Left forelimb (tissue), 1 donor: Measurements from ENCODE around the gene AGRP.

Source experiments
- DNase-seq: peaks from one replicate; pipeline ENCODE4 v3.0.0-alpha.2; 2018; ENCODE audit warnings: low spot score

Gene AGRP

DNA sequence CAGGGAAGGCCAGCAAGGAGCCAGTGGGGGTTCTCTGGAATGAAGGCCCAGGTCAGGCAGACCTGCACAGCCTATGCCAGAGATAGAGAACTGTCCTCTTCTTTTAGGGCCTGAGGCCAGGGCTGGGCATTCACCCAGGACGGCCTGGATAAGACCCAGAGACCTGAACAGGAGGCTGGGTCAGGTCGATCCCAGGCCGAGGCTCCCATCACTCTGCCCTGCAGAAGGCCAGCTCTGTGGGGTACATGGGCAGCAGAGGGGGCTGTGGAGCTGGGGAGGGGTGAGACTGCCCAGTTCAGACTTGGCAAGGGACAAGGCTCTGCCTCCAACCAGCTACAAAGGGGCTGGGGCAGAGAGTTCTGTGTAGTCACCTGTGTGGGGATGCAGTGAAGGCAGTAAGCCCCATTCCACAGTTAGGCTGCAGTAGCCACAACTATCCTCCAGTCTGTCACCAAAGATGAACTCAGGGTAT is 37.9 kb downstream of the AGRP start:
- DNase-seq = no peak

DNA sequence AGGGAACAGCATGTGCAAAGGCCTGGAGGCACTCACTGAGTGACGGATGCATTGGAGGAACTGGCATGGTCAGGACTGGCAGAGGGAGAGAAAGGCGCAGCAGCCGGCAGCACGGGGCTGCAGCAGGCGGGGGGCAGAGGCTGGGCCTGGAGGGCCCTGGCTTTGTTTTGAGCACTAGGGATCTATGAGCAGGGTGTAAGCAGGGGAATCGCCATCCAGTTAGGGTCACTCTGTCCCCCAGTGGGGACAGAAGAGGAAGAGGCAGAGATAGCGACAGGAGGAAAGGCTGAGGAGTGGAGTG is 38.3 kb downstream of the AGRP start:
- DNase-seq = no peak

DNA sequence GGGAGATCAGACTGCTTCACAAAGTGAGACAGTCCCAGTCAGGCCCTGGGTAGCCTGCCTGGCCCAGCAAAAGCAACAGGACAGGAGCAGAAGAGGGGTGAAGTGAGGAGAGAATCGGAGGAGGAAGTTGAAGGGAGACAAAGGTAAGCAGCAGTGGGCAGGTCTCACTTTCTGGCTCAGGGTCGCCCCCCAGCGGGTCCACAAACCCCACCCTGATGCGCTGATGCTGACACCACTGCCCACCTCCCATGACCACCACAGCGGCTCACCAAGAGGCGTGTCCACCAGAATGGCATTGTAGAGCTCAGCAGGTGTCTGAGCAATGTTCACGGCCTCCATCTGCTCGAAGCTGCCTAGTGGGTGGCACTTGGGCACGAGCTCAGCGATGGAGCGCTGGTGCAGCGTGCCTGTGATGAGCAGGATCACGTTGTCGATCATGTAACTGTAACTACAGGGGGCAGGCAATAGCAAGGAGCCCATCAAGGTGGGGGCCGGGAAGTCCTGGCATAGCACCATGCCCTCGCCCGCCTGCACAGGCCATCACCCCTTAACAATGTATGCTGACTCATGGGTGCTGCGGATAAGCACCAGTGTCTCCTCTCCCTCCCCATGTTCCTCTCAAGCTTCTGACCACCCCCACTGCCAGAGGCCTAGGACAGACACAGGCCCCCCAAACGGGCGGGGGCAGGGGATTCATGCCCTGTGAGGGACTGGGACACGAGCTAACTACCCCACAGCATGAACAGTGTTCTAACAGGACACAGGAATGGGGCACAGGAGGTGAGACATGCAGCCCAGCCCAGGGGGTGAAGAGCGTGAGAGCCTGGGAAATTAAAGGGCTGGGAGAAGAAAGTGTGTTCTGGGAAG is 38.9 kb downstream of the AGRP start:
- DNase-seq = no peak

DNA sequence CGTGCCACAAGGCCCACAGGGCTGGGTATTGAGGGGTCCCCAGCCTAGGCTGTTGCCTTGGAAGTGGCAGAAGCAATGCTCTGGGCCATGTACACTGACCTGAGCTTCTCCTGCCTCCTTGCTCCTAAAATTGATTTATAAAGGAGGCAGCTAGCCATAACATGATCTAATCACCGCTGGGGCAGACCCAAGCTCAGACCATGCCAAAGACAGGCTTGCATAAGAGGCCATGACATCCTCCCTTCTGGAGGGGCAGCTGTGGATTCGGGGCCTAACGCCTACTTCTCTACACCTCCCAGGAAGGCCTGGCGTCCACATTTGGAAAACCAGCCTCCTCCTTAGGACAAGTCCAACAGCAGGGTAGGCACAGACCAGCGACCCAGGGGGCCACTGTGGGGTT is 40.1 kb downstream of the AGRP start:
- DNase-seq = no peak

DNA sequence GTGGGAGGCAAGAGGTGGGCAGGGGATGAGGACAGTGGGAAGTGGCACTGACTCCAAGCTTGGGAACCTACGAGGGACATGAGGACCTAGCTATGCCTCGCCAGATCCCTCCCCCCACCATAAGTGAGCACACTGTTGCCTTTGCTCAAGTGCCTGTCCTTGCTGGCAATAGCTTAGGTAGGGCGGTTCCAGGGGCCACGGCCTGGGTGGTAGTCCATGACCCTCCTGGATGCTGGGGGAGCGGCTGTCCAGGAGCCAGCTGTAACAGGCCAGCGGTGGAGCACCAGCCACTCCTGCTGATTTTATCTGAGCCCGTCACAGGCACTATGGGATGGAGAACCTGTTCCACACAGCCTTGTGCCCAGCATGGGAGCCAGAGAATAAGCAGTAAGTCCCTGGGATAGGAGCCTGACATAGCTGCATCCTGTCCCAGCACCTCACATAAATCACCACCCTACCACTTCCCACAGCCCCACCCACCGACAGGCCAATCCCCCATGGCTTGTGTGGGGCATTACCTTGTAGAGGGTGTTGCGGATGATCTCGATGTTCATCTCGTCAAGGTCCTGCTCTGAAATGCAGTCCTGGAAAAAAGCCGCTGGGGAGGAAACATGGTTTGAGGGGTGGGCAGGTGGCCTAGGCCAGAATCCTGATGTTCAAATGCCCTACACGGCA is 40.6 kb downstream of the AGRP start:
- no peak for DNase-seq

DNA sequence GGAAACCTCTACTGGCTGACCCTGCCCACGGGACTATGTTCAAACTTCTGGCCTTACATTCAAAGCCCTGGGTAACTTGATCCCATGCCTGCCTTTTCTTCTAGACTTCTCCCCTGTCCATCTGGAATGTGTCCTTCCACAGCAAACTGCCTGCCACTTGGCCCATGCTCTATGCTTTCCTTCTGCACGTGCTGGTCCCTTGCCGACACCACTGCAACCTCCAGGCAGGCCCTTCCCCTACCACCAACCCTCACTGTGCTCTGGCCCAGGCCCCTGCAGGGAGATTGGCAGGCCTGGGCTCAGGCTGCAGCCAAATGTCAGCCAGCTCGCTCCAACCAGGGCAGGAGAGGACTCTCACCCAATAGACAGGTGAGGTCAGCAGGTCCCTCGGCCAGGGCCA is 41.4 kb downstream of the AGRP start:
- DNase-seq = no peak

DNA sequence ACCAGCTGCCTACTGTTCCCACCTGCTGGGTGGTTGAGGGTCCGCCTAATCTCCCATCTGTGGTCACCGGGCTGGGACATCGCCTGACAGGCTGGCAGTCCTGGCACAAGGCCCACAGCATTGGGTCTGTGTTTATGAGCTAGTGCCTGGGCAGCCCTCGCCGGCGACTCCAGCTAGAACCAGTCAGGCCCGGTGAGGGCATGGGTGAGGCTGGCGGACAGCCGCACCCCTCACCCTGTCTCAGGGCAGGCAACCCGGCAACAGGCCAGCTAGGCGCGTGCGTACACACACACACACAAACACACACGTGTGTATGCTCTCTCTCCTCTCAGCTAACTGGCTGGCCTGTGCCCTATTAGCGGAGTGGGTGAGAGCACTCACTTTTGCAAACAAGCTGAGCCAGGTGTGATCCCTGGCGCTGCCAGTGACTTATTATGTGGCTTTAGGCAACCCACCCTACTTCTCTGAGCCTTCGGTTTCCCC is 42.0 kb downstream of the AGRP start:
- DNase-seq = no peak

DNA sequence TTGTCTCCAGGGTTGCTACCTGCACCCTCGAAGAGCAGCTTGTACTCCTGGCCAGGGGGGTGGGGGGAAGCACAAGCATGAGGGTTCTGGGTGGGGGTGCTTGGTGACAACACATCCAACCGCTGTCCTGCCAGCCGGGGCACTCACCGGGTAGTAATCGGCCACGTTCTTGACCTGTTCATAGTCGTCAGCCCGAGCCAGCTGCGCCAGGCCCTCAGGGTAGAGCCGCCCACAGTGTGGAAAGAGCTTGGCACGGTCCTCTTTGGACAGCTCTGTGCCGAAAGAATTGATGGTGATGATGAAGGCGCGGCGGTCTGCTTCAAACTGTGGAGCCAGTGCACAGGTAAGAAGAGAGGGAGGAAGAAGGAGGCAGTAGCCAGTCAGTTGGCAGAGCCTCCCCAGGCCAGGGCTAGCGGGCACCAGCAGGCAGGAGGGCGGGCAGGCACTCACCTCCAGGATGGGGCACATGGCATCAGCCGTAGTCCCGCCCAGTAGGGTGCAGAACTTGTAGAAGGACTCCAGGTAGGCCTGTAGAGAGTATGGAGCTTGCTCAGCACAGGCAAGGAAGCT is 44.4 kb downstream of the AGRP start:
- DNase-seq = no peak

DNA sequence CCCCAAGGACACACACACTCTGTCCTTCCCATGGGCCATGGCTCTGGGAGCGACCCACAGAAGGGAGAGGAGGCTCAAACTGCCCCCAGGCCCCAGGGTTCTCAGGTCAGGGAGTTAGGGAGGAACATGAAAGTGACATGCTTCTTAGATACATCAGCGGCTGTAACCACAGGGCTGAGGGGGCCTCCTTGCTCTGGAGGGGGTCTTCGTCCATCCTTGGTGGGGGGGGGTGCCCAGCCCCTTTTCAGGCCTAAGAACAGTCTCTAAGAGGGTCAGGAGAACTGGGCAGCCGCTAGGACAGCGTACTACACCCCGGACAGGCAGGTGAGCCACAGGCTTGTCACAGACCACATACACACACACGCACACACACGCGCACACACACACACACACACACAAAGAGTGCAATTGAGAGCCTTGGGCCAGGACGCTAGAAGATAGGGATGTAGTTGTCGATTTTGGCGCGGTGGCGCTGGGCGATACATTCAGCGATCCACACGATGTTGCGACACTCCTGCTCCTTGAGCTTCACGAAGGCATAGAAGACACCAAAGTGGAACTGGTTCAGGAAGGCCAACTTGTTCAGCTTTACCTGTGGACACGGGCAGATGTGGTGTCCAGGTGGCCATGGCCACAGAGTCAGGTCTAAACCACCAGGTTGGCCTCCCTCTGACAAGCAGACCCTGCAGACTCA is 45.1 kb downstream of the AGRP start:
- DNase-seq = no peak

DNA sequence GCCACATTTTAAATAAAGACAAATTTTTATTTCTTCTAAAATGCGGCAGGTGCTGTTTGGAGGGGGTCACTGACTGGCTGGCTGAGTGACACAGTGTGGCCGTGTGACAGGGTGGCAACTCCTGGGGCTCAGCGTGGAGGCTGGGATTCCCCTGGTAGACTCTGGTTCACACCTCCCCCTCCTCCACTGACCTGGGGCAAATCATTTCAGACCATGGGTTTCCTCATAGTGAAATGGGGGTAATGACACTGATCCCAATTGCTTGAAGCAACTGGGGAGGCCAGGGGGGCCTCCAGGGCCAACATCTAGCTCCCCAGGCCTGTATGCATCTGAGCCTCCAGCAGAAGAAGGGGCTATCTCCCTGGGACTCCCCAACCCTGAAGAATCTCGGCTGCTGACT is 45.8 kb downstream of the AGRP start:
- DNase-seq = no peak

DNA sequence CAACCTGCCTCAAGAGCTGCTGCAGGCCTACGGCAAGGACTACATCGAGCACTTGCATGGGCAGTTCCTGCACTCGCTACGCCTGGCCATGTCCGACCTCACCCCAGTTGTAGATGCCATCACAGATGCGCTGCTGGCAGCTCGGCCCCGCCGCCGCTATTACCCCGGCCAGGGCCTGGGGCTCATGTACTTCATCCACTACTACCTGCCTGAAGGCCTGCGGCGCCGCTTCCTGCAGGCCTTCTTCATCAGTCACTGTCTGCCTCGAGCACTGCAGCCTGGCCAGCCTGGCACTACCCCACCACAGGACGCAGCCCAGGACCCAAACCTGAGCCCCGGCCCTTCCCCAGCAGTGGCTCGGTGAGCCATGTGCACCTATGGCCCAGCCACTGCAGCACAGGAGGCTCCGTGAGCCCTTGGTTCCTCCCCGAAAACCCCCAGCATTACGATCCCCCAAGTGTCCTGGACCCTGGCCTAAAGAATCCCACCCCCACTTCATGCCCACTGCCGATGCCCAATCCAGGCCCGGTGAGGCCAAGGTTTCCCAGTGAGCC is 46.6 kb downstream of the AGRP start:
- no peak for DNase-seq

DNA sequence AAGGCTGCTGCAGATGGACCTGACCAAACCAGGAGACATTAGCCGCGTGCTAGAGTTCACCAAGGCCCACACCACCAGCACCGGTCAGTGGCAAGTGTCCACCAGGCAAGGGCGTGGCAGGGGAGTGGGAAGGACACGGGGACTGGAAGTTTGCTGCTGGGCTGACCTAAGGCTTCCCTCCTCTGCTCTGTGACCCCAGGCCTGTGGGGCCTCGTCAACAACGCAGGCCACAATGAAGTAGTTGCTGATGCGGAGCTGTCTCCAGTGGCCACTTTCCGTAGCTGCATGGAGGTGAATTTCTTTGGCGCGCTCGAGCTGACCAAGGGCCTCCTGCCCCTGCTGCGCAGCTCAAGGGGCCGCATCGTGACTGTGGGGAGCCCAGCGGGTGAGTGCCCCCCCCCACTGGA is 47.6 kb downstream of the AGRP start:
- DNase-seq = no peak

DNA sequence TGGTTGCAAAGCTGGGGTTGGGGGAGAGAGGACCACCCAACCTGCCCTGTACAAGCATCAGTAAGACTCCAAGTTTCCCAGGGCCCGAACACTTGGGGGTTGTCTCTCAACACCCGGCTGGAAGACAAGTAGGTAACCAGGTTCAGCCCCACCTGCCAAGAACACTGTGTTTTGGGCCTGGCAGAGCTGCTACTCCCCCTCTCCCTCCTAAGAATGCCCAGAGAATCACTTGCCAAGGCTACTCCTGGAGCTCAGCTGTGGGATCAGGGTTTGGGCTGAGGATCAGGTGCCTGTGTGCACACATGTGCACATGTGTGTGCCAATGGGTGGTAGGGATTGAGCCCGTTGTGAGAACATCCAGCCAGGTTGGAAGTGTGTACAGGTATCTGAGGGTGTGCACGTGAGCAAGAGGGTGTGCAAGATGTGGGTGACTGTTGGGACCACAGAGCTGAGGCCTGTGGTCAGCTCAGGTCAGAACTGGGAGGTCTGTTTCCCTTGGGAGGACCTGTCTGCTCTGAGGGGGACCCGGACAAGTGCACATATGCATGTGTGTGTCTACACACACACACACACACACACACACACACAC is 50.1 kb downstream of the AGRP start:
- DNase-seq = no peak
